ENCODE results near the gene FBXW7. TPM values are rescaled to one million over a fixed set of nuclear protein-coding genes. Genes with fewer than 3 reads are reported as not detected.

FBXW7 gene
- polyA plus RNA-seq, 1 donor from 2014 or later: 55.7 TPM

DNA sequence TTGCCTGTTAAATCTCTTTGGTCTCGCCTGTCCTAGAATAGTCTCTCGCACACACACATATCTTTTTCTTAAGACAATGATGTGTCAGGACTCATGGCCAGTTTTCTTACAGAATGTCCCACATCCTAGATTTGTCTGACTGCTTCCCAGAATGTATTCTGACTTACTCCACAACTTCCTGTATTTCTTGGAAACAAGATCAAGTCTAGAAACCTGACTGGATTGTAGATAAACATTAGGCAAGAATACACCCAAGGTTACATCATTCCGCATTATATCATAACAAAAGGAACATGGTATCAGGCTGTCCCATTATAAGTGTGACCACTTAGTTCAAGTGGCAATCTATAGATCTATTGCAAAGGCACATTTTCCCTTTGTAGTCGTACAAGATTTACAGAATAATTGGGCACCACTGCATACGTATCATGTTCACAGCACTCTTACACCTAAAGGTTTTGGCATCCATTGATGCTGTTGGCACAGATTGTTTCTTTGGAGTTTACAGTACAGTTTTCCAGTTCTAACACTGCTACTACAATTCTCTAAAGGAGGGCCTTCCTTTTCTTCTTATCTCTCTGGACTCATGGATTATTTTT, 56.4 kb downstream of the FBXW7 start:
- no peak for TF ChIP-seq SMC3 (conservative IDR thresholded peaks at IDR 0.05; ENCODE audit: poor library complexity)
- TF ChIP-seq POLR2AphosphoS5 (IDR thresholded peaks at IDR 0.05): no peak
- TF ChIP-seq REST (IDR thresholded peaks at IDR 0.05; ENCODE audit: borderline replicate concordance): no peak
- TF ChIP-seq EZH2 (IDR thresholded peaks at IDR 0.05; ENCODE audit: borderline replicate concordance, insufficient read depth, low read length, poor library complexity, severe bottlenecking): no peak
- no peak for TF ChIP-seq CTCF (IDR thresholded peaks at IDR 0.05; ENCODE audit: poor library complexity, severe bottlenecking)
- TF ChIP-seq MXI1 (conservative IDR thresholded peaks at IDR 0.05; ENCODE audit: poor library complexity, severe bottlenecking): no peak
- TF ChIP-seq RAD21 (conservative IDR thresholded peaks at IDR 0.05): no peak
- TF ChIP-seq EP300 (conservative IDR thresholded peaks at IDR 0.05; ENCODE audit: poor library complexity, severe bottlenecking): no peak
- TF ChIP-seq TAF1 (IDR thresholded peaks at IDR 0.05; ENCODE audit: low read depth): no peak
- Histone ChIP-seq H3K36me3 (ENCODE audit: insufficient read depth, low read length) (no peaks in the 10 kb centered on the region), H3K79me2 (replicated peaks; ENCODE audit: insufficient read depth, low read length) (peaks cover 5% of the 10 kb centered on the region), H3K9me3 (ENCODE audit: low read length) (no peaks in the 10 kb centered on the region), H4K20me1 (ENCODE audit: insufficient read depth) (no peaks in the 10 kb centered on the region), H3K9me2 (ENCODE audit: insufficient read depth, low read length) (no peaks in the 10 kb centered on the region), H2AFZ (ENCODE audit: low read depth, low read length) (no peak overlapping the region), H3K27me3 (ENCODE audit: insufficient read depth, low read depth, low read length) (no peaks in the 10 kb centered on the region), H3K4me3 (ENCODE audit: low read length) (no peak overlapping the region), H3K9ac (ENCODE audit: low read length) (no peak overlapping the region), H3K4me2 (ENCODE audit: low read length) (no peak overlapping the region), H3K27ac (ENCODE audit: low read length) (no peak overlapping the region), H3F3A (ENCODE audit: insufficient read depth, low read length, poor library complexity, severe bottlenecking) (no peaks in the 10 kb centered on the region)

GRCh38 chr4:152478461-152479237, 57.2 kb downstream of the FBXW7 start:
- Histone ChIP-seq H3K27ac (ENCODE audit: low read length) (no peak overlapping the region), H3K9me3 (ENCODE audit: low read length) (no peaks in the 10 kb centered on the region), H3K4me3 (ENCODE audit: low read length) (no peak overlapping the region), H3K36me3 (ENCODE audit: insufficient read depth, low read length) (no peaks in the 10 kb centered on the region), H4K20me1 (ENCODE audit: insufficient read depth) (no peaks in the 10 kb centered on the region), H2AFZ (ENCODE audit: low read depth, low read length) (no peak overlapping the region), H3K4me2 (ENCODE audit: low read length) (no peak overlapping the region), H3K79me2 (replicated peaks; ENCODE audit: insufficient read depth, low read length) (peaks cover 5% of the 10 kb centered on the region), H3F3A (ENCODE audit: insufficient read depth, low read length, poor library complexity, severe bottlenecking) (no peaks in the 10 kb centered on the region), H3K27me3 (ENCODE audit: insufficient read depth, low read depth, low read length) (no peaks in the 10 kb centered on the region), H3K9ac (ENCODE audit: low read length) (no peak overlapping the region), H3K9me2 (ENCODE audit: insufficient read depth, low read length) (no peaks in the 10 kb centered on the region)
- TF ChIP-seq TAF1 (IDR thresholded peaks at IDR 0.05; ENCODE audit: low read depth) (no peak), EP300 (conservative IDR thresholded peaks at IDR 0.05; ENCODE audit: poor library complexity, severe bottlenecking) (no peak), POLR2AphosphoS5 (IDR thresholded peaks at IDR 0.05) (no peak), SMC3 (conservative IDR thresholded peaks at IDR 0.05; ENCODE audit: poor library complexity) (no peak), REST (IDR thresholded peaks at IDR 0.05; ENCODE audit: borderline replicate concordance) (no peak), MXI1 (conservative IDR thresholded peaks at IDR 0.05; ENCODE audit: poor library complexity, severe bottlenecking) (no peak), RAD21 (conservative IDR thresholded peaks at IDR 0.05) (no peak), CTCF (IDR thresholded peaks at IDR 0.05; ENCODE audit: poor library complexity, severe bottlenecking) (no peak), EZH2 (IDR thresholded peaks at IDR 0.05; ENCODE audit: borderline replicate concordance, insufficient read depth, low read length, poor library complexity, severe bottlenecking) (no peak)

Data from neural cell (in vitro differentiated cells).